SK-N-SH treated with all-trans-retinoic acid at 6 μM for 48 hours (cell line): ENCODE results near the gene APOBEC3H.

Experiments
- BACH2 ChIP-seq: fragments of 250-450 bp; sonication (Bioruptor Pico); IDR thresholded peaks from 2 replicates; pipeline ENCODE4 v1.9.0; 2021; ENCODE audit warnings: mild to moderate bottlenecking, borderline replicate concordance
- OSR1 ChIP-seq: fragments of 250-450 bp; sonication (Bioruptor Pico); IDR thresholded peaks from 2 replicates; pipeline ENCODE4 v1.8.0; 2022; ENCODE audit warnings: moderate library complexity, mild to moderate bottlenecking, inconsistent platforms
- PPARA ChIP-seq: fragments of 250-450 bp; sonication (Bioruptor Pico); IDR thresholded peaks from 2 replicates; pipeline ENCODE4 v1.5.0; 2020; ENCODE audit warnings: mild to moderate bottlenecking, borderline replicate concordance
- RARB ChIP-seq: fragments of 250-450 bp; sonication (Bioruptor Pico); IDR thresholded peaks from 2 replicates; pipeline ENCODE4 v1.8.0; 2021; ENCODE audit warnings: mild to moderate bottlenecking, moderate library complexity
- TF ChIP-seq, protein P1 (sequence below): fragments of 250-450 bp; sonication (Bioruptor Pico); IDR thresholded peaks from 2 replicates; pipeline ENCODE4 v1.5.1; 2021; ENCODE audit warnings: mild to moderate bottlenecking, moderate library complexity

DNA sequence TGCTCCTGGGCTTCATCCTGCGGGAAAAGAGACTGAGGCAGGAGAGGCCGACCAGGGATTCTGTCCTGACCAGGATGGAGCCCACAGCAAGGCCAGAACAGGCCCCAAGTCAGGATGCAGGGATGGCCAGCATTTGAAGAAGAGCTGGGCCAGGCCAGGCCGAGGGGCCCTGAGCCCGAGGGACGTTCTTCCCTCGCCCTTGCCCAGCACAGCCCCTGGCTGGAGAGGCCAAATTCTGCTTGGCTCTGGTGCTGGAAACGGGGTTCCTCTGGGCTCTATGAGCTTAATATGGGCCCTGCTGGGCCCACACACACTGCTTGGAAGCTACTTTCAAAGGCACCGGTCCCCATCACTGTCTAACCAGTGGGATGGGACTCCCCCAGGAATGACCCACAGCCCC, 12.4 kb upstream of the APOBEC3H start:
- TF ChIP-seq, protein P1, sequence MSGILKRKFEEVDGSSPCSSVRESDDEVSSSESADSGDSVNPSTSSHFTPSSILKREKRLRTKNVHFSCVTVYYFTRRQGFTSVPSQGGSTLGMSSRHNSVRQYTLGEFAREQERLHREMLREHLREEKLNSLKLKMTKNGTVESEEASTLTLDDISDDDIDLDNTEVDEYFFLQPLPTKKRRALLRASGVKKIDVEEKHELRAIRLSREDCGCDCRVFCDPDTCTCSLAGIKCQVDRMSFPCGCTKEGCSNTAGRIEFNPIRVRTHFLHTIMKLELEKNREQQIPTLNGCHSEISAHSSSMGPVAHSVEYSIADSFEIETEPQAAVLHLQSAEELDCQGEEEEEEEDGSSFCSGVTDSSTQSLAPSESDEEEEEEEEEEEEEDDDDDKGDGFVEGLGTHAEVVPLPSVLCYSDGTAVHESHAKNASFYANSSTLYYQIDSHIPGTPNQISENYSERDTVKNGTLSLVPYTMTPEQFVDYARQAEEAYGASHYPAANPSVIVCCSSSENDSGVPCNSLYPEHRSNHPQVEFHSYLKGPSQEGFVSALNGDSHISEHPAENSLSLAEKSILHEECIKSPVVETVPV: no peak
- TF ChIP-seq RARB (CRISPR knock-in tag): no peak
- TF ChIP-seq PPARA (CRISPR knock-in tag): no peak
- no peak for TF ChIP-seq OSR1 (CRISPR knock-in tag)
- TF ChIP-seq BACH2 (CRISPR knock-in tag): no peak
